Naive B cell (primary cell): Measurements from ENCODE around the gene MTMR12. TPM values are rescaled to one million over a fixed set of nuclear protein-coding genes. Genes with fewer than 3 reads are reported as not detected.
"Not testable (repeated sequence)": the region's sequence is repeated elsewhere in the genome, so short reads cannot be mapped to it uniquely, and the experiment has no call there.

Experiments
- ATAC-seq, 2 donors: fragments of 150-1000 bp; cut with Tn5 transposase; 2 replicates each; pipeline ENCODE4 v1.10.0; 2021; ENCODE audit warnings: low read depth in 2 of 2, mild to moderate bottlenecking in 2 of 2, moderate library complexity in 2 of 2
- DNase-seq: peaks from one replicate; pipeline ENCODE4 v3.0.0; 2022
- H3K27ac Mint-ChIP-seq, 6 donors: one replicate each; pipeline ENCODE4 v1.8.0; 2020 to 2022; ENCODE audit warnings: mild to moderate bottlenecking in 6 of 6, mixed read lengths in 6 of 6, moderate library complexity in 5 of 6, inconsistent platforms in 2 of 6
- H3K27me3 Mint-ChIP-seq, 3 donors: one replicate each; pipeline ENCODE4 v1.8.0; 2021 to 2022; ENCODE audit warnings: mixed read lengths in 3 of 3, mild to moderate bottlenecking in 1 of 3
- H3K36me3 Mint-ChIP-seq, 2 donors: one replicate each; pipeline ENCODE4 v1.8.0; 2020 to 2022; ENCODE audit warnings: mixed read lengths in 2 of 2, inconsistent platforms in 1 of 2, mild to moderate bottlenecking in 1 of 2
- H3K4me1 Mint-ChIP-seq, 3 donors: one replicate each; pipeline ENCODE4 v1.8.0; 2020 to 2022; ENCODE audit warnings: mixed read lengths in 3 of 3, inconsistent platforms in 1 of 3, mild to moderate bottlenecking in 1 of 3, moderate library complexity in 1 of 3
- H3K4me3 Mint-ChIP-seq, 8 donors: one replicate each; pipeline ENCODE4 v1.8.0; 2020 to 2022; ENCODE audit warnings: mild to moderate bottlenecking in 8 of 8, mixed read lengths in 8 of 8, moderate library complexity in 8 of 8, inconsistent platforms in 2 of 8
- H3K9me3 Mint-ChIP-seq, 7 donors: one replicate each; pipeline ENCODE4 v1.8.0; 2020 to 2022; ENCODE audit warnings: mixed read lengths in 7 of 7, mild to moderate bottlenecking in 5 of 7, inconsistent platforms in 2 of 7, moderate library complexity in 1 of 7
- polyA plus RNA-seq, 6 donors: library from polyadenylated mRNA; unstranded; fragments of 300-500 nt; fragmentation: Illumina TruSeq; gene quantifications; one replicate each; pipeline ENCODE4 v1.2.3, GENCODE V29; 2021; ENCODE audit warnings: low read depth in 6 of 6

Gene MTMR12
- polyA plus RNA-seq, 6 donors from 2014 or later: 16.9 to 32.1 (median 20.5) TPM

GRCh38 chr5:32285510-32286138 is 27.1 kb downstream of the MTMR12 start:
- ATAC-seq (no peak), DNase-seq (no peak)
- peaks cover 37 to 52% (median 39%) of the 10 kb centered on the region in 3 donors for H3K4me1 Mint-ChIP-seq
- H3K36me3 Mint-ChIP-seq: peaks cover 0 to 4% of the 10 kb centered on the region in 2 donors
- H3K9me3 Mint-ChIP-seq: peaks cover 0 to 2% (median 0%) of the 10 kb centered on the region in 7 donors
- H3K4me3 Mint-ChIP-seq: no peak overlapping the region
- H3K27ac Mint-ChIP-seq: peak overlapping the region in 2 of 6 donors; percentile 52 to 54
- no peaks in the 10 kb centered on the region for H3K27me3 Mint-ChIP-seq

DNA sequence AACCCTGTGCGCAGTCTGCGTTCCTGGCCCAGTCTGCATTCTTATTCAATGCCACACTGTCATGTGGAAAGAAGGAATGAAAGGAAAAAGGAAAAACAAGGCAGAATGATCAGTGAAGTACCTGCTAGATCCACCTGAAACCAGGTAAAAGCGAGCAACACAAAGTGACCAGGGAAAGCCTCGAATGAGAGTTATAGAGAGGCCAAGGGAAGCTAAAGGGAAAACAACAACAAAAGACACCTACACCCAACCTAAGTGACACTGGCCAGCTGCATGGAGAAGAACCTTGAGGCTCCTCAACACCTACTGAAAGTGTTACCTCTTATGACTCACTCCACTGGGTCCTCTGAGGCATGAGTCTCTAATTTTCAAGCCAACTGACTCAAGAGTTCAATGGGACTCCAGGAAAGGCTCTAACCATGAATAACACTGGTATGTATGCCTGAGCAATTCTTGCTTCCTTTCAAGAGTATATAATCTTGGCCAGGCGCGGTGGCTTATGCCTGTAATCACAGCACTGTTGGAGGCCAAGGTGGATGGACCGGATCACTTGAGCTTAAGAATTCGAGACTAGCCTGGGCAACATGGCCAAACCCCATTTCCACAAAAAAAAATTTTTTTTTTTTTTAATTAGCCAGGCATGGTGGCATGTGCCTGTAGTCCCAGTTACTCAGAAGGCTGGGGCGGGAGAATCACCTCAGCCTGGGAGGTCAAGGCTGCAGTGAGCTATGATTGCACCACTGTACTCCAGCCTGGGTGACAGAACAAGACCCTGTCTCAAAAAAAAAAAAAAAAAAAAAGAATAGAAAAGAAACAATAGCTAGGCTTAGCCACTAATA is 29.0 kb downstream of the MTMR12 start:
- Mint-ChIP-seq H3K27me3 (no peaks in the 10 kb centered on the region), H3K36me3 (peaks cover 0 to 4% of the 10 kb centered on the region in 2 donors), H3K27ac (peak overlapping the region; percentile 27 to 90 (median 68)), H3K4me3 (no peak overlapping the region), H3K9me3 (peaks cover 0 to 2% (median 0%) of the 10 kb centered on the region in 7 donors), H3K4me1 (peaks cover 36 to 48% (median 42%) of the 10 kb centered on the region in 3 donors)
- ATAC-seq (peak in 1 of 2 donors; percentile 32), DNase-seq (no peak)

- H3K4me1 Mint-ChIP-seq: peaks cover 34 to 47% (median 39%) of the 10 kb centered on the region in 3 donors
- DNase-seq (no peak), ATAC-seq (no peak)
- H3K4me3 Mint-ChIP-seq: no peak overlapping the region
- peaks cover 0 to 2% (median 0%) of the 10 kb centered on the region in 7 donors for H3K9me3 Mint-ChIP-seq
- H3K27me3 Mint-ChIP-seq: no peaks in the 10 kb centered on the region
- peaks cover 0 to 4% of the 10 kb centered on the region in 2 donors for H3K36me3 Mint-ChIP-seq
- H3K27ac Mint-ChIP-seq: peak overlapping the region; percentile 2 to 82 (median 66)
Observed at GRCh38 chr5:32283061-32283460, 29.7 kb downstream of the MTMR12 start.

DNA sequence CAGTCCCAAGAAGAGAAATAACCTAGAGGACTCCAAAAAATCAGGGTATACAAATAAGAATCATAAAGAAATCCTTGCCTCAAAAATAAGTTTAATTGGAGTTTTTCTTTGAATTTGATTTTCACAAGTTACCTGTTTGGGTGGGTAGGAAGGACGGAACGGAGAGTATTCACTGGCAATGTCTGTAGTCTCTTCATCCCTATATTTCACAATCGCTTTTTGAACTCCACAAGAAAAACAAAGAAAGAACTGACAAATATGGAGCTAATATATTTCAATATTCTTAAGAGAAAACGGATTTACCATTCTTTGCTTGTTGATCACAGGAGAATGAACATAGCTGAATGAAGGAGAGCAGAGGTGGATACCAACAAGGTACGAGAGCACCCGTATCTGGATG is 30.1 kb downstream of the MTMR12 start:
- peaks cover 39 to 49% (median 42%) of the 10 kb centered on the region in 3 donors for H3K4me1 Mint-ChIP-seq

GRCh38 chr5:32281378-32282133 is 31.2 kb downstream of the MTMR12 start:
- not testable (repeated sequence) for DNase-seq, H3K9me3 Mint-ChIP-seq, ATAC-seq, H3K27me3 Mint-ChIP-seq, H3K36me3 Mint-ChIP-seq
- peaks cover 34 to 53% (median 42%) of the 10 kb centered on the region in 3 donors for H3K4me1 Mint-ChIP-seq
- H3K4me3 Mint-ChIP-seq: peak overlapping the region in 1 of 8 donors; percentile 12
- H3K27ac Mint-ChIP-seq: peak overlapping the region in 4 of 6 donors; percentile 41 to 78 (median 54)

More for the DNA sequence above, 30.1 kb downstream of the MTMR12 start:
- no peak for ATAC-seq
- H3K4me3 Mint-ChIP-seq: peak overlapping the region in 1 of 8 donors; percentile 2
- peaks cover 0 to 2% (median 0%) of the 10 kb centered on the region in 7 donors for H3K9me3 Mint-ChIP-seq
- DNase-seq: no peak
- H3K27me3 Mint-ChIP-seq: no peaks in the 10 kb centered on the region
- peaks cover 0 to 4% of the 10 kb centered on the region in 2 donors for H3K36me3 Mint-ChIP-seq
- H3K27ac Mint-ChIP-seq: peak overlapping the region; percentile 2 to 82 (median 66)

DNA sequence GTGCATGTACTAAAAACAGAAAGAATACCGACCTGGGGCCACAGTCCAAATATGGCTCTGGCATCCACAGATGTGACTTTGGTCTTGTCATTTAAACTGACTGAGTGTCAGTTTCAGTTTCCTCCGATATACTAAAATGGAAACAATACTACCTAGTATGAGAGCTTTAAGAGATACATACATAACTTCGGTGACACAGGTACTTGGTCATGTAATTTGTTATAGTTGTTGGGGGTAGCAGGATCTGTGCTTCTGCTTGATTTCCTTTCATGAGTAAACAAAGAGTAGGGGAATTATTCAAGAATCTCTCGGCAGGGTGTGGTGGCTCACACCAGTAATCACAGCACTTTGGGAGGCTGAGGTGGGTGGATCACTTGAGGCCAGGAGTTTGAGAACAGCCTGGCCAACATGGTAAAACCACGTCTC is 32.1 kb downstream of the MTMR12 start:
- Mint-ChIP-seq H3K9me3 (peaks cover 0 to 2% (median 0%) of the 10 kb centered on the region in 7 donors), H3K27me3 (no peaks in the 10 kb centered on the region), H3K27ac (peak overlapping the region; percentile 19 to 91 (median 86)), H3K4me3 (peak overlapping the region in 2 of 8 donors; percentile 25 to 71), H3K36me3 (peaks cover 0 to 4% of the 10 kb centered on the region in 2 donors), H3K4me1 (peaks cover 37 to 61% (median 40%) of the 10 kb centered on the region in 3 donors)
- DNase-seq (no peak), ATAC-seq (no peak)

DNA sequence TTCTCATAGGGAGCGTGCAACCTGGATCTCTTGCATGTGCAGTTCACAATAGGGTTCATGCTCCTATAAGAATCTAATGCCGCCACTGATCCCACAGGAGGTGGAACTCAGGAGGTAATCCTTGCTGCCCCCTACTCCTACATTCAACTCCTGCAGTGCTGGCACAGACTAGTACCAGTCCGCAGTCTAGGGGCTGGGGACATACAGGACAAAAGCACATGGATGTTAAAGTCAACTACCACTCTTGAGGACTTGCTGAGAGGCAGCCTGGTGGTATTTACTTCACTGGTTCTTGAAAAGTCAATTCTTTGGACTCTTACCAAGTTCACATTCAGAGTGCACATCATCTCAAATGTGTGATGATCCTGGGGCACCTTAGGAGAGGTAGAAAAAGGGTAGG is 33.0 kb downstream of the MTMR12 start:
- ATAC-seq (no peak), DNase-seq (no peak)
- Mint-ChIP-seq H3K4me1 (peaks cover 40 to 63% (median 41%) of the 10 kb centered on the region in 3 donors), H3K27ac (peak overlapping the region in 5 of 6 donors; percentile 8 to 88 (median 49)), H3K27me3 (no peaks in the 10 kb centered on the region), H3K4me3 (peak overlapping the region in 1 of 8 donors; percentile 30), H3K9me3 (peaks cover 0 to 2% (median 0%) of the 10 kb centered on the region in 7 donors), H3K36me3 (peaks cover 0 to 8% of the 10 kb centered on the region in 2 donors)

GRCh38 chr5:32279223-32279622 is 33.5 kb downstream of the MTMR12 start:
- Mint-ChIP-seq H3K4me1 (peaks cover 40 to 69% (median 41%) of the 10 kb centered on the region in 3 donors), H3K4me3 (no peak overlapping the region), H3K27me3 (no peaks in the 10 kb centered on the region), H3K9me3 (peaks cover 0 to 2% (median 0%) of the 10 kb centered on the region in 7 donors), H3K36me3 (peaks cover under 1 to 11% of the 10 kb centered on the region in 2 donors), H3K27ac (peak overlapping the region in 3 of 6 donors; percentile 33 to 88 (median 75))
- ATAC-seq: no peak
- no peak for DNase-seq

DNA sequence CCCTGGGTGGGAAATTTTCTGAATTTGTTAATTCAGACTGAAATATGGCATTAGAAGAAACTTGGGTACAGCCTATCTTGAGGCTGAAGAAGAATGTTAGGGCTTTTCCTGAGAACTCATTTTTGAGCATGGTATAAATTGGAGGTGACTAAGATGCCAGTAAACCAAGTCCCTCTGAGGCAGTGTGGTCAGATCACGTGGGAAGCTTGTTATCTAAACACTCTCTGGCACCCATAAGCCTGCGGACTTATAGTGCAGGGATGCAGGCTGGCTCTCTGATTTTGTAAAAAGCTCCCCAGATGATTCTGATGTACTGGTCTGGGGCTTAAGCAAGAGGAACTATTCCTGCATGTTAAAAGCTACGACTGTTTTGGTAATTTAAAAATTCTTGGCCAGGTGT is 34.3 kb downstream of the MTMR12 start:
- Mint-ChIP-seq H3K9me3 (peaks cover 0 to 2% (median 0%) of the 10 kb centered on the region in 7 donors), H3K27me3 (no peaks in the 10 kb centered on the region), H3K4me1 (peaks cover 37 to 70% (median 40%) of the 10 kb centered on the region in 3 donors), H3K36me3 (peaks cover 9 to 19% of the 10 kb centered on the region in 2 donors), H3K27ac (peak overlapping the region; percentile 92 to 99 (median 97)), H3K4me3 (no peak overlapping the region)
- DNase-seq: no peak
- no peak for ATAC-seq

DNA sequence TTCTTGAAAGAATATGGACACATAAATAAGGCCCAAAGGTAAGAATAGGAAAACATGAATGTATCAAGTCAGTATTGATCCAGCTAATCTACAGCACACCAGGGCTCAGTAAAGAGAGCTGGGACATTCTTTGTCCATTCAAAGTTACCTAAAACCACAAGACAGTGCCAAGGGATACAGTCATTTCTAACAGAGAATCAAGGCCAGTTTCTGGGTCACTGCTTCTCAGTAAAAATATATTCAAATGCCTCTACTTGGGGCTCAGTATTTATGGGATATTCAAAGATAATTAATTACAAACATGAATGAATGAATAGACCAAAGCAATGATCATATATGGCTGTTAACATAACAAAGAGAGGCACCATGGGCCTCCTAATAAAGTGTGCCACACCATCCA is 34.9 kb downstream of the MTMR12 start:
- Mint-ChIP-seq H3K36me3 (peaks cover 15 to 22% of the 10 kb centered on the region in 2 donors), H3K4me1 (peaks cover 35 to 69% (median 35%) of the 10 kb centered on the region in 3 donors)

DNA sequence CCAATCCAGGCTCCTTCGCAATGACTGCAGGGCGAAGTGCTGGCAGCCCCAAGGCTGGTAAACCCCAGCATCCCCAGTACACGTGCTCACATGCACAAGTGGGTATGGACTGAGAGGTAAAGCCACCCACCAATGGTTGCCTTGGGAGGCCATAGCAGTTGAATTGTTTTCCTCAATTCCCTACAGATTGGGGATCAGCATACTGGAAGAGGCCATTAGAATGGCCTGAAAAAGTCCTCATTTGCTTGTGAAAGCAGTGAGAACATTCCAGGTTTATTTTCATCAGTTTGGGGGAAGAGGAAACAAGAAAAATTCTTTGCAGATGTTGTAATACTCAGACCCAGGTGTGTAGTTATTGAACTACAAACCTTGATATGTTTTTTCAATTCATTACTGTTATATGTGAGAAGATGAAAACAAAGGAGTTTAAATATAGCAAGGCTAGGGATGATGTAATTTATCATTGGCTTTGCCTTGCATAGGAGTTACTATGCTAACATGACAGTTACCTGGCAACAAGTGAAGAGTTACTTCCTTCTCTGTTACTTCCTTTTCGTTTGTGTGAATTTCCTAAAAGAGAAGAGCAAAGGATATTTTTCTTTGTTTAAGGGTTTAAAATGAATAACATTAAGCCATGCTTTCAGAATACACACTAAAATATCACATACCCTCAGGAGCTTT is 36.4 kb downstream of the MTMR12 start:
- H3K4me3 Mint-ChIP-seq: peak overlapping the region in 7 of 8 donors; percentile 21 to 82 (median 61)
- H3K4me1 Mint-ChIP-seq: peaks cover 35 to 64% (median 35%) of the 10 kb centered on the region in 3 donors
- DNase-seq (peak; percentile 59), ATAC-seq (peak; percentile 97)
- peaks cover 20 to 25% of the 10 kb centered on the region in 2 donors for H3K36me3 Mint-ChIP-seq
- H3K27ac Mint-ChIP-seq: peak overlapping the region; percentile 93 to 99 (median 97)
- no peaks in the 10 kb centered on the region for H3K27me3 Mint-ChIP-seq
- H3K9me3 Mint-ChIP-seq: peaks cover 0 to 2% (median 0%) of the 10 kb centered on the region in 7 donors

More for the DNA sequence above, 34.9 kb downstream of the MTMR12 start:
- no peaks in the 10 kb centered on the region for H3K27me3 Mint-ChIP-seq
- H3K9me3 Mint-ChIP-seq: peaks cover 0 to 2% (median 0%) of the 10 kb centered on the region in 7 donors
- no peak for DNase-seq
- H3K27ac Mint-ChIP-seq: peak overlapping the region; percentile 90 to 99 (median 97)
- ATAC-seq: no peak
- H3K4me3 Mint-ChIP-seq: no peak overlapping the region

GRCh38 chr5:32275396-32275741 is 37.4 kb downstream of the MTMR12 start:
- peaks cover 36 to 59% (median 37%) of the 10 kb centered on the region in 3 donors for H3K4me1 Mint-ChIP-seq
- peak overlapping the region; percentile 57 to 97 (median 94) for H3K27ac Mint-ChIP-seq
- H3K27me3 Mint-ChIP-seq: no peaks in the 10 kb centered on the region
- peaks cover 23 to 28% of the 10 kb centered on the region in 2 donors for H3K36me3 Mint-ChIP-seq
- no peaks in the 10 kb centered on the region for H3K9me3 Mint-ChIP-seq
- DNase-seq (no peak), ATAC-seq (no peak)
- peak overlapping the region in 1 of 8 donors; percentile 61 for H3K4me3 Mint-ChIP-seq
